RWPE1 (cell line): ENCODE results near the gene SENP5.

Experiments
- CTCF ChIA-PET: fragments of 350-600 bp; sonication (Branson Sonifier 250); formaldehyde crosslinking; extraction: SDS; loops from one replicate; lab custom pipeline; 2021; lab: Yijun Ruan, JAX
- POLR2A ChIA-PET: fragments of 400-600 bp; formaldehyde crosslinking; extraction: SDS; loops from one replicate; lab custom pipeline; 2020; ENCODE audit warnings: antibody characterized with exemption; ENCODE audit not compliant: low non-redundant PET; lab: Yijun Ruan, JAX
- DNase-seq: peaks from one replicate; pipeline ENCODE4 v3.0.0; 2012; ENCODE audit warnings: low spot score
- H3K27ac ChIP-seq: fragments of 450-650 bp; 2 replicates; pipeline ENCODE4 v1.5.1; 2017
- CTCF ChIP-seq: fragments of 450-650 bp; conservative IDR thresholded peaks from 2 replicates; pipeline ENCODE4 v1.5.1; 2017; ENCODE audit warnings: low read depth, mild to moderate bottlenecking

Gene SENP5

DNA sequence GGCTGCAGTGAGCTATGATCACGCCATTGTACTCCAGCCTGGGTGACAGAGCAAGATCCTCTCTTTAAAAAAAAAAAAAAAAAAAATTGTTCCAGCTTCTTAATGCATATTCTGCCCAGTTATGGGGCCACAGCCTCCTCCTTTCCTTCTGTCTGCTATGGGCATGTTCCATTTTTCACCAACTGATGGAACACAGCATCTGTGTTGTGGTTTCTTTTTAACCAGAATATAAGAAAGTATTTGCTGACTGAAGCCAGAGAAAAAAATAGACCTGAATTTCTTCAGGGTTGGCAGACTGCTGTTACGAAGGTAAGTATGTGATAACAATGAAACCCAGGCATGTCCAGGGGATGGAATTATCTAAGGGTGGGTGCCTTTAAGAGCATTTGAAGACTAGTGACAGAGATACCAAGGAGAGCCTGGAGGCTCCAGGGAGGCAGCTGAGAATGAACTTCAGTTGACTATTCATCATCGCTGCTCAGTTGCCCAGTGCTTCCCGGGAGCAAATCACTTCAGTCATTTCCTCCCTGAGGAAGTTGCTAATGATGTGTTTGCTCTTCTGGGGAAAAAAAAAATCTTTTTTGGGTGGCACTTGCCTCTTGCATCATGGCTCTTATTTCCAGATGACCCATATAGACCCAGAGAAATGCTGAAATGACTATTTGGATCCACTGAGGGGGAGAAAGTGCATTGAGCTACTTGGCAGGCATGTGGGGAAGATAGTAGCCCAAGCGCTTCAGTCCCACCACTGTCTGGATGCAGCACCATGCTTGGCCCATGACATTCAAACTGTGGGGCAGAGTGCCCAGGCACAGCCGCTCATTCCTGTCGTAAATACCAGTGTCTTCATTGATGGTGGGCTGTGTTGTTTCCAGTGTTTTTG is 60.1 kb downstream of the SENP5 start:
- DNase-seq, result no peak
- TF ChIP-seq CTCF, result no peak
- H3K27ac ChIP-seq, result no peak overlapping the region
- ChIA-PET POLR2A (no interaction called here), CTCF (no interaction called here)

DNA sequence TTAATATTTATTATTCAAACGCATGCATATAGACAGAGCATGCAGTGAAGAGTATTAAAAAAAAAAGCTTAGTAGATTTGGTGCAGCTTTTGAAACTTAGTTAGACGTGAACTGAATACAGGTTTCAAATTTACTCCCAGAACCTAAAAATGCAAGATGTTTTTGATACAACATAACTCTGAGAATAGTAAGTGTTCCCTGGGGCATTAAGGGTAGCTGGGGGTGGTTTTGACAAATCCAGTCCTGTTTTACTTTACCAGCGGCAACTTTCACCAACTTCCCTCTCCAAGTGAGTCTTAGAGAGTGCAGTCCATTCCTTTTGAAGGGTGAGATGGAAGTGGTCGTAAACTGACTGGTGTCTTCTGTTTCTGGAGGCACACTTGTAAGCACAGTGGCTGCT is 63.4 kb downstream of the SENP5 start:
- no peak for DNase-seq
- ChIA-PET CTCF (no interaction called here), POLR2A (no interaction called here)
- TF ChIP-seq CTCF, result no peak
- H3K27ac ChIP-seq, result no peak overlapping the region

- TF ChIP-seq CTCF, result no peak
- no peak for DNase-seq
- ChIA-PET CTCF (interaction anchor here (0.5 to 0.8 kb wide), 2 partner anchors 9 to 34 kb away, joined by 3 read pairs; no protein-coding TSS in a partner anchor), POLR2A (no interaction called here)
- H3K27ac ChIP-seq, result no peak overlapping the region
Measured at GRCh38 chr3:196931828-196932587, 64.3 kb downstream of the SENP5 start.

DNA sequence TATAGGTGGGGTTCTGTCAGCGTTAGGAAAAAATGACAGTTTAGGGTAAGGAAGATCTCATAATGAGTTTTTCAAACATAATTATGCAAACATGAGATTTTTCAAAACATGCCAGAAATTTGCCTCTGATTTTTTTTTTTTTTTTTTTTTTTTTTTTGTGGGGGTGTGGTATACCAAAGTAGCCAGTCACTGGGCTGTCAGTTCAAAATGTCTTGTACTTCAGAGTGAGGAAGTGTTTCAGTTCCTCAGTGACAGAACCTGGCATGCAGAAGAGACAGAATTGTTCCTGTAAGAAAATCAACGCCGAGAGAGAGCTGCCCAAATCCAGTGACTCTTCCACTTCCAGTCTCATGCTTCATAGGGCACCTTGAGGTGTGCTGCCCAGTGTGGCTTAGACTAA is 64.9 kb downstream of the SENP5 start:
- H3K27ac ChIP-seq, result no peak overlapping the region
- TF ChIP-seq CTCF, result no peak
- ChIA-PET CTCF (interaction anchor here (0.5 kb wide), 1 partner anchor 33 kb away, joined by 3 read pairs; no protein-coding TSS in a partner anchor), POLR2A (no interaction called here)
- no peak for DNase-seq

DNA sequence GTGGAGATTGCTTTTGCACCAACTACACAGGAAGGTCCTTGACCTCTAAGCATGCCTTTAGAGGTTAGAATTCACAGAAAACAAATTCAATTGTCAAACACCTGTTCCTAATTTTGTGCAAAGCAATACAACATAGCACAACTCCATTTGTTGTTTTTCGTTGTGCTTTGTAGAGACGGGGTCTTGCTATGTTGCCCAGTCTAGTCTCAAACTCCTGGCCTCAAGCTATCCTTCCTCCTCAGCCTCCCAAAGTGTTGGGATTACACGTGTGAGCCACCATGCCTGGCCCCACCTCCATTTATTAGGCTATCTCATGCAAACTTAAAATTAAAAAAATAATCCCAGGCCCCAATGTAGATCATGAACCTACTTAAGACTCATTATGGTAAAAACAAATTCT is 68.6 kb downstream of the SENP5 start:
- H3K27ac ChIP-seq, result no peak overlapping the region
- ChIA-PET CTCF (interaction anchor here (0.6 to 0.7 kb wide), 2 partner anchors 22 to 34 kb away, joined by 3 read pairs; no protein-coding TSS in a partner anchor), POLR2A (no interaction called here)
- no peak for DNase-seq
- no peak for TF ChIP-seq CTCF

DNA sequence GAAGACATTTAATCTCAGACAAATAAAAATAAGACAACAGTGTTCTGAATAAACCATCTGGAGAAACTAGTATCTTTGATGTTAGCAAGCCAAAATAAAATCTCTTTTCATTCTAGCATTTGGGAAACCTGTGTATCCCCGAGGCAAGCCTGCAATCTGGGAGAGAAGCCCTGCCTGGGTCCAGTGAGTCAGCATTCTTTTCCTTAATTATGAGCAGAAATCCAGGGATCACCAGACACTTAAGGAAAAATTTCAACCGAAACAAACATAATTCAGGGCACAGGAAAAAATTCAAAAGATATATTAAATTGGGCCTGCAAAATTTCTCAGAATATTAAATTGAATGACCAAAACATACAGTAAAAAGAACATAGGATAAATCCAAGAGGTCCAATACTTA is 70.4 kb downstream of the SENP5 start:
- TF ChIP-seq CTCF, result no peak
- POLR2A ChIA-PET, result no interaction called here
- CTCF ChIA-PET, result no interaction called here
- no peak overlapping the region for H3K27ac ChIP-seq
- no peak for DNase-seq
